ENCODE results near the gene ALDH3B2. TPM values are rescaled to one million over a fixed set of nuclear protein-coding genes. Genes with fewer than 3 reads are reported as not detected.
"Not testable (repeated sequence)": the region's sequence is repeated elsewhere in the genome, so short reads cannot be mapped to it uniquely, and the experiment has no call there.

The ALDH3B2 gene
- total RNA-seq, 4 donors from 2014 or later = not detected

- 84% methylated on average over 3 of the region's 3 CpGs for whole genome bisulfite sequencing
These were observed 30.8 kb upstream of the ALDH3B2 start for GRCh38 chr11:67705264-67705663.

GRCh38 chr11:67704524-67704923 is 30.1 kb upstream of the ALDH3B2 start:
- H3K27ac ChIP-seq (replicated peaks in 1 of 4) = no peak overlapping the region
- H3K4me3 ChIP-seq = no peak overlapping the region
- 85% methylated on average over 7 of the region's 7 CpGs for WGBS
- intact Hi-C loops (cut with DNase I) = no loop called here
- H3K4me1 ChIP-seq = no peaks in the 10 kb centered on the region
- TF ChIP-seq POLR2AphosphoS5 (IDR thresholded peaks at IDR 0.05) (no peak), POLR2A (IDR thresholded peaks at IDR 0.05; ENCODE audit: low read depth) (no peak)
- peaks cover 0 to 7% (median 0%) of the 10 kb centered on the region in 4 donors for H3K27me3 ChIP-seq
- no peak for DNase-seq (ENCODE audit: extremely low spot score)
- H3K36me3 ChIP-seq = no peaks in the 10 kb centered on the region
- no peaks in the 10 kb centered on the region for H3K9me3 ChIP-seq

More at GRCh38 chr11:67705264-67705663, 30.8 kb upstream of the ALDH3B2 start:
- no peak for DNase-seq (ENCODE audit: extremely low spot score)
- H3K27ac ChIP-seq (replicated peaks in 1 of 4) = no peak overlapping the region
- H3K27me3 ChIP-seq = peaks cover 0 to 4% (median 0%) of the 10 kb centered on the region in 4 donors
- no peaks in the 10 kb centered on the region for H3K36me3 ChIP-seq
- intact Hi-C loops (cut with DNase I) = no loop called here
- TF ChIP-seq EP300 (IDR thresholded peaks at IDR 0.05) (no peak), POLR2A (IDR thresholded peaks at IDR 0.05; ENCODE audit: low read depth) (no peak), POLR2AphosphoS5 (IDR thresholded peaks at IDR 0.05) (no peak), CTCF (IDR thresholded peaks at IDR 0.05) (no peak)
- H3K4me1 ChIP-seq = no peaks in the 10 kb centered on the region
- no peak overlapping the region for H3K4me3 ChIP-seq
- H3K9me3 ChIP-seq = no peaks in the 10 kb centered on the region

GRCh38 chr11:67703709-67704108 is 29.3 kb upstream of the ALDH3B2 start:
- H3K4me1 ChIP-seq; H3K27ac ChIP-seq (replicated peaks in 1 of 4); DNase-seq (ENCODE audit: extremely low spot score); H3K9me3 ChIP-seq; H3K4me3 ChIP-seq; intact Hi-C loops (cut with DNase I); H3K36me3 ChIP-seq: not testable (repeated sequence)
- peaks cover 0 to 10% (median 0%) of the 10 kb centered on the region in 4 donors for H3K27me3 ChIP-seq
- WGBS = 60% methylated on average over 5 of the region's 5 CpGs

- peaks cover 0 to 33% (median 0%) of the 10 kb centered on the region in 4 donors for H3K27me3 ChIP-seq
- intact Hi-C loops (cut with DNase I) = no loop called here
- no peak for DNase-seq (ENCODE audit: extremely low spot score)
- no peaks in the 10 kb centered on the region for H3K36me3 ChIP-seq
- no peaks in the 10 kb centered on the region for H3K4me1 ChIP-seq
- WGBS = 88% methylated on average over 11 of the region's 11 CpGs
- H3K9me3 ChIP-seq = no peaks in the 10 kb centered on the region
- no peak overlapping the region for H3K27ac ChIP-seq (replicated peaks in 1 of 4)
- no peak overlapping the region for H3K4me3 ChIP-seq
- TF ChIP-seq POLR2AphosphoS5 (IDR thresholded peaks at IDR 0.05) = no peak
- no peak for TF ChIP-seq EP300 (IDR thresholded peaks at IDR 0.05)
- TF ChIP-seq POLR2A (IDR thresholded peaks at IDR 0.05; ENCODE audit: low read depth) = no peak
- TF ChIP-seq CTCF (IDR thresholded peaks at IDR 0.05) = no peak
These were observed 26.3 kb upstream of the ALDH3B2 start for GRCh38 chr11:67700548-67701262.

GRCh38 chr11:67700141-67700540 is 25.7 kb upstream of the ALDH3B2 start:
- no peak for DNase-seq (ENCODE audit: extremely low spot score)
- Histone ChIP-seq H3K4me3 (no peak overlapping the region), H3K4me1 (no peaks in the 10 kb centered on the region), H3K9me3 (no peaks in the 10 kb centered on the region), H3K27me3 (peaks cover 0 to 39% (median 0%) of the 10 kb centered on the region in 4 donors), H3K36me3 (no peaks in the 10 kb centered on the region), H3K27ac (replicated peaks in 1 of 4) (no peak overlapping the region)
- intact Hi-C loops (cut with DNase I) = no loop called here
- 66% methylated on average over 10 of the region's 10 CpGs for WGBS
- TF ChIP-seq POLR2AphosphoS5 (IDR thresholded peaks at IDR 0.05) = no peak
- TF ChIP-seq POLR2A (IDR thresholded peaks at IDR 0.05; ENCODE audit: low read depth) = no peak
- no peak for TF ChIP-seq CTCF (IDR thresholded peaks at IDR 0.05)
- TF ChIP-seq EP300 (IDR thresholded peaks at IDR 0.05) = no peak

Measured in esophagus muscularis mucosa (tissue), 4 donors.